Measurements from ENCODE around the gene DPYD. TPM values are rescaled to one million over a fixed set of nuclear protein-coding genes. Genes with fewer than 3 reads are reported as not detected.
A peak's percentile ranks its signal among the peaks of the same experiment; 100 is the strongest.

DPYD gene
- total RNA-seq, 1 donor from 2014 or later, result 8.8 TPM

GRCh38 chr1:97778718-97779117, 142.1 kb downstream of the DPYD start:
- FAIRE-seq, result no peak
- no peaks in the 10 kb centered on the region for H3K79me2 ChIP-seq (ENCODE audit: insufficient read depth, low read length)
- no peaks in the 10 kb centered on the region for H3K4me1 ChIP-seq (ENCODE audit: insufficient read depth, low read length)
- no peaks in the 10 kb centered on the region for H4K20me1 ChIP-seq (ENCODE audit: insufficient read depth, low read length)
- no peak overlapping the region for H3K9ac ChIP-seq (ENCODE audit: low read length)
- no peaks in the 10 kb centered on the region for H3K9me3 ChIP-seq (ENCODE audit: insufficient read depth, low read depth, low read length)
- H3K4me3 Mint-ChIP-seq (ENCODE audit: unreplicated experiment), result no peak overlapping the region
- DNase-seq (ENCODE audit: low read depth), result peak; percentile 10
- no peaks in the 10 kb centered on the region for H3K9me3 Mint-ChIP-seq (ENCODE audit: unreplicated experiment)
- no peak overlapping the region for H3K27ac Mint-ChIP-seq (ENCODE audit: unreplicated experiment)
- H3K4me1 Mint-ChIP-seq (ENCODE audit: low read depth, unreplicated experiment), result no peaks in the 10 kb centered on the region
- no peak overlapping the region for H2AFZ ChIP-seq (ENCODE audit: low read depth, low read length)
- H3K4me3 ChIP-seq (ENCODE audit: insufficient read depth, low read depth, low read length), result no peak overlapping the region
- no peaks in the 10 kb centered on the region for H3K27me3 ChIP-seq (ENCODE audit: insufficient read depth, low read length)
- H3K36me3 ChIP-seq (ENCODE audit: insufficient read depth, low read length), result no peaks in the 10 kb centered on the region
- H3K4me2 ChIP-seq (ENCODE audit: low read length), result no peak overlapping the region
- no peaks in the 10 kb centered on the region for H3K27me3 Mint-ChIP-seq (ENCODE audit: low read depth, unreplicated experiment)
- TF ChIP-seq EZH2 (IDR thresholded peaks at IDR 0.05; ENCODE audit: insufficient read depth, low read length) (no peak), CTCF (IDR thresholded peaks at IDR 0.05; ENCODE audit: insufficient read depth, low read depth, low read length) (no peak)
- H3K27ac ChIP-seq (ENCODE audit: low read depth, low read length), result no peak overlapping the region
- peaks cover 1% of the 10 kb centered on the region for H3K36me3 Mint-ChIP-seq (ENCODE audit: low read depth, unreplicated experiment)

GRCh38 chr1:97770376-97770775, 150.5 kb downstream of the DPYD start:
- H3K9me3 ChIP-seq (ENCODE audit: insufficient read depth, low read depth, low read length), result no peaks in the 10 kb centered on the region
- no peak for TF ChIP-seq CTCF (IDR thresholded peaks at IDR 0.05; ENCODE audit: insufficient read depth, low read depth, low read length)
- no peak for TF ChIP-seq EZH2 (IDR thresholded peaks at IDR 0.05; ENCODE audit: insufficient read depth, low read length)
- H3K4me2 ChIP-seq (ENCODE audit: low read length), result no peak overlapping the region
- Mint-ChIP-seq H3K36me3 (ENCODE audit: low read depth, unreplicated experiment) (peaks cover 3% of the 10 kb centered on the region), H3K9me3 (ENCODE audit: unreplicated experiment) (no peaks in the 10 kb centered on the region), H3K27me3 (ENCODE audit: low read depth, unreplicated experiment) (no peaks in the 10 kb centered on the region), H3K27ac (ENCODE audit: unreplicated experiment) (no peak overlapping the region), H3K4me1 (ENCODE audit: low read depth, unreplicated experiment) (peaks cover 1% of the 10 kb centered on the region), H3K4me3 (ENCODE audit: unreplicated experiment) (no peak overlapping the region)
- FAIRE-seq (no peak), DNase-seq (ENCODE audit: low read depth) (no peak)
- H3K4me1 ChIP-seq (ENCODE audit: insufficient read depth, low read length), result no peaks in the 10 kb centered on the region
- no peaks in the 10 kb centered on the region for H3K36me3 ChIP-seq (ENCODE audit: insufficient read depth, low read length)
- H3K4me3 ChIP-seq (ENCODE audit: insufficient read depth, low read depth, low read length), result no peak overlapping the region
- no peak overlapping the region for H3K9ac ChIP-seq (ENCODE audit: low read length)
- H2AFZ ChIP-seq (ENCODE audit: low read depth, low read length), result no peak overlapping the region
- H3K27ac ChIP-seq (ENCODE audit: low read depth, low read length), result no peak overlapping the region
- no peaks in the 10 kb centered on the region for H3K79me2 ChIP-seq (ENCODE audit: insufficient read depth, low read length)
- no peaks in the 10 kb centered on the region for H4K20me1 ChIP-seq (ENCODE audit: insufficient read depth, low read length)
- no peaks in the 10 kb centered on the region for H3K27me3 ChIP-seq (ENCODE audit: insufficient read depth, low read length)

GRCh38 chr1:97767381-97767780, 153.5 kb downstream of the DPYD start:
- DNase-seq (ENCODE audit: low read depth) (no peak), FAIRE-seq (no peak)
- Histone ChIP-seq H3K9ac (ENCODE audit: low read length) (no peak overlapping the region), H2AFZ (ENCODE audit: low read depth, low read length) (no peak overlapping the region), H3K4me3 (ENCODE audit: insufficient read depth, low read depth, low read length) (no peak overlapping the region), H3K79me2 (ENCODE audit: insufficient read depth, low read length) (no peaks in the 10 kb centered on the region), H4K20me1 (ENCODE audit: insufficient read depth, low read length) (no peaks in the 10 kb centered on the region), H3K36me3 (ENCODE audit: insufficient read depth, low read length) (no peaks in the 10 kb centered on the region), H3K4me2 (ENCODE audit: low read length) (no peak overlapping the region), H3K9me3 (ENCODE audit: insufficient read depth, low read depth, low read length) (no peaks in the 10 kb centered on the region), H3K27ac (ENCODE audit: low read depth, low read length) (no peak overlapping the region), H3K4me1 (ENCODE audit: insufficient read depth, low read length) (no peaks in the 10 kb centered on the region), H3K27me3 (ENCODE audit: insufficient read depth, low read length) (no peaks in the 10 kb centered on the region)
- Mint-ChIP-seq H3K4me3 (ENCODE audit: unreplicated experiment) (no peak overlapping the region), H3K9me3 (ENCODE audit: unreplicated experiment) (no peaks in the 10 kb centered on the region), H3K27ac (ENCODE audit: unreplicated experiment) (no peak overlapping the region), H3K36me3 (ENCODE audit: low read depth, unreplicated experiment) (no peaks in the 10 kb centered on the region), H3K27me3 (ENCODE audit: low read depth, unreplicated experiment) (no peaks in the 10 kb centered on the region), H3K4me1 (ENCODE audit: low read depth, unreplicated experiment) (peaks cover 1% of the 10 kb centered on the region)
- no peak for TF ChIP-seq CTCF (IDR thresholded peaks at IDR 0.05; ENCODE audit: insufficient read depth, low read depth, low read length)
- no peak for TF ChIP-seq EZH2 (IDR thresholded peaks at IDR 0.05; ENCODE audit: insufficient read depth, low read length)

All from astrocyte (in vitro differentiated cells and primary cell).